HG02642 (cell line): ENCODE data around the gene KCNJ6.

Experiments
- ATAC-seq: cut with Tn5 transposase; IDR thresholded peaks from one replicate; pipeline ENCODE4 v1.9.1; 2021; ENCODE audit warnings: mild to moderate bottlenecking; ENCODE audit not compliant: unreplicated experiment, poor library complexity

The KCNJ6 gene

GRCh38 chr21:37907076-37907475 lies 9.2 kb downstream of the KCNJ6 start:
- no peak for ATAC-seq

GRCh38 chr21:37905291-37905690 lies 11.0 kb downstream of the KCNJ6 start:
- no peak for ATAC-seq

GRCh38 chr21:37904856-37905255 lies 11.4 kb downstream of the KCNJ6 start:
- ATAC-seq, result no peak

DNA sequence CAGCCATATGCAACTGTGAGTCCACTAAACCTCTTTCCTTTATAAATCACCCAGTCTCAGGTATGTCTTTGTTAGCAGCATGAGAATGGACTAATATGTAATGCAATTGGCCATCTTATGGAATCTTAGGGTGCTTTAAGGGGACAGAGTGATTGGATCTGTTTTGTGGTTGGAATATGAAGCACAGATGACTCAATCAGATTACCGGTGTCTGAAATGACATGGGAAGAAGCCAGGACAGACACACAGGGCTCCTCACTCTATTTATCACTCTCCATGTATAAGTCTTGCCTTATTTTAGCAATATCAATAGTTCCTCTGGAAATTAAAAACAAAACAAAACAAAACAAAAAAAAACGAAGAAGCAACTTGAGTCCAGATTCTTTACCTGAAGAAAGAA lies 12.9 kb downstream of the KCNJ6 start:
- no peak for ATAC-seq

DNA sequence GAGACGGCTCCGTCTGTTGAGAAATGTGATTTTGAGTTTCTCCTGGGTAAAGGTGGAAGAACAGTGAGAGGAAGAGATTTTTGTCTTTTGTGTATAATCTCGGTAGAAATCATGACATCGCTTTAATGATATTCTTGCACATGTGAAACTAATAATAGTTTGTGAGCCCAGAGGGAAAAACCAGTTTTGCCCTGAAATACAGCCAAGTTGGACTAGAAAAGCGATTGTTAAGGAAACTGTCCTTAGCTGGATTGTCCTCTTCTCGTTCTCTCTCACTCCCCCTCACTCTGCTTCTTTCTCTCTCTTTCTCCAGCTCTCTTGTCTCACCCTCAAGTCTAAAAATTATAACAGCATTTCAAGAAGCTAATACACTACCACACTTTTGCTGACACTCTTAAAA lies 17.1 kb downstream of the KCNJ6 start:
- ATAC-seq, result no peak

DNA sequence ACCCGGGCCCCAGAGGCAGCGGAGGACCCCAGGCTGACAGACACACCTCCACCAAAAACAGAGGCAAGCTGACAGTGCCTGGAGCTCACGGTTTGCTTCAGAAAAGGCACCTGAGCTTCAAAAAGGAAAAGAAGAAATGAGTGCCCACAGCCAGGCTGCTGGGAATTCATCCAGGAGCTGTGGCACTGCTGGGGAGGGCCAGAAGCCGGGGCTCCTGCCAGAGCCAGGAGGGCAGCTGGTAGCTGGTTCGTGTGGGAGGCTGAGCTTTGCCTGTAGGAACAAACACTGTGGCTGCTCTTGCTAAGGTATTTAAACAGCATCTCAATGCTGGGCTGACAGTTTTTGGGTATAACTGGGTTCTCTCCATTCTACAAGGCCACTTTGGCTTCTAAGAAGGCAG lies 19.5 kb downstream of the KCNJ6 start:
- no peak for ATAC-seq

GRCh38 chr21:37891972-37892371 lies 24.3 kb downstream of the KCNJ6 start:
- no peak for ATAC-seq

- ATAC-seq, result no peak
Measured at GRCh38 chr21:37888659-37889058, 27.6 kb downstream of the KCNJ6 start.

- ATAC-seq, result no peak
Measured at GRCh38 chr21:37886726-37887299, 29.4 kb downstream of the KCNJ6 start.

DNA sequence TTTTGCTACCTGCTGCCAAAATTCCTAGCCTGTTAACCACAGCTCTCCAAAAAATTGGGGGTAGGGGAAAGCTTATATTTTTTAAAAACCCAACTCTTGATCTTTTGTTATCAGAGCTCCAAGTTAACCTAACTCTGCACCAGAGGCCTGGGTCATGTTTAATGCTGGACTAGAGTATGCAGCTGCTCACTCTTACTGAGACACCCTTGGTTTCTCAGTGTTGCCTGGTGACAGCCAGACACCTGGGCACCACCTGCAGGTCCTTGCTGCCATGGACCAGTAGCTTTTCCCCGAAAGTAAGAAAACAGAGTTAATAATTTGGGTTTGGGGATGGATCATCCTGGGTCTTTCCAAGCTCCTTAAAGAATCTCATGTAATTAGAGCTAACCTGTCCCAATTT lies 30.1 kb downstream of the KCNJ6 start:
- no peak for ATAC-seq

- ATAC-seq, result no peak
Measured at GRCh38 chr21:37878946-37879660, 37.2 kb downstream of the KCNJ6 start.

GRCh38 chr21:37877888-37878684 lies 38.2 kb downstream of the KCNJ6 start:
- no peak for ATAC-seq

DNA sequence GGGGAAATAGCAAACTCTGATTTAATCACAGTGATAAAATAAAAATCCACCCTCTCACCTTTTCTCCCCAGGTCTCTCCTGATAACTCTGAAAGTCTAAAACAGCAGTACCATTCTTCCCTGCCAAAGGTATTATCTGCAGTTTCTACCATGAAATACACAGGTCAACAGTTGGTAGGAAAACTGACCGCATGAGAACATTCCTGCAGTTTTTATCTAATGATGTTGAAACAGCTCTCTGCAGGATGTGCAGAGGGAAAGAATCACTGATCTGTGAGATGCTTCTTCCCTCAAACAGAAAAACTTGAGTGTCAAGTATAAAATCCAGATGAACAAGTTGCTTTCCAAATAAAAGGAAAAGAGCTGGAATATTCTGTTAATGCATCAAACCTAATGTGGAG lies 39.1 kb downstream of the KCNJ6 start:
- no peak for ATAC-seq

GRCh38 chr21:37876561-37876960 lies 39.7 kb downstream of the KCNJ6 start:
- no peak for ATAC-seq

DNA sequence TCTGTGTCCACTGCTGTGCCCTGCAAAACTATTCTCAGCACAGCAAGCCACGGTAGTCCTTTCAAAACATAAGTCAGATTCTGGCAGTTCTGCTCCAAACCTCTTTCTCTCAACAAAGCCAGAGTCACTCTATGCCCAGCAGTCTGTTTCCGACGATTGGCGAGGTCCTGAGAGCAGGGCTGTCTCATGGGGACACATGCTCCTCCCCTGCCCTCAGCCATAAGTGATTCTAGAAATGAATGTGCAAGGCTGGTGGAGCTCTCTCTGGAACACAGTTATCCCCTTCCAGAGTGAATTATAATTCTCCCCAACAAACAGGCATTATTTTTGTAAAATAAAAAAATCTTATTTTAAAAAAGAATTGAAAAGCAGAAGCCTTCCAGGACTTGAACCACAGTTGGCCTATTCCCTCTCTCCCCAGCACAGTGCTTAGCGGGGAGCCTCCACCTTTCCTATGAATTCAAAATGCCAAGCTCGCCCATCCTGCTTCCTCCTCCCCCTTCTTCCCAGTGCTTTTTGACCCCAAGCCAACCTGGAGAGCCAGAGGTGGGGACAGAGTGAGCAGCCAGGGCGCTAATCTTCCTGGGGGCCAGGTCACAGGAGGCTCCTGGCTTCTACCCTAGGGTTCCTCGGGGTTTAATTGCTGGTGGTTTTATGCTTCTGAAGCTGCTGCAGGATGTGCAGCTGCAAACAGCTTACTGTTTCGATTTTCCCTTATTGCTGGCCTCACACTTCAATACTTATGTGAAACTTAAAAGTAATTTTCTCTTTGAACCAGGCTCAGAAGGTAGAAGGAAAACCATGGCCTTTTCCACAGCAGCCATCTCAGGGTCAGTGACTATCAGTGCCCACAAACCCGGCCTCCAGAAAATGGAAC lies 41.1 kb downstream of the KCNJ6 start:
- ATAC-seq, result no peak

DNA sequence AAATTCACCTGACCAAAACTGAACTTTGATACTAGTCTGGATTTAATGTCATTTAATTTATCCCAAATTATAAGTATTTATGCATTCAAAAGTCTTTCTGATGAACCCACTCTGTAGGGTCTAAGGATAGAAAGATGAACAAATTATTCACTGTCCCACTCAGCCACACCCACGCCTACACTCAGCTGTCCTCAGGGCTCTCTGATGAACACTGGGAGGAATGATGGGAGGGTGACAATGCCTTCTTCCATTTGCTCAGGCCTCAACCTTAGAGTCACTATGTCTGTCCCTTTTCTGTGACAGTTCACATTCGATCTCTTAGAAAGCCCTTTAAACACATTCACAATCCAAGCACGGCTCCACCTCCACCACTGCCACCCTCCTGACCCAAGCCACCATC lies 41.8 kb downstream of the KCNJ6 start:
- ATAC-seq, result no peak

- ATAC-seq, result no peak
Measured at GRCh38 chr21:37873655-37874054, 42.6 kb downstream of the KCNJ6 start.

- ATAC-seq, result no peak
Measured at GRCh38 chr21:37871121-37871862, 45.0 kb downstream of the KCNJ6 start.

- ATAC-seq, result no peak
Measured at GRCh38 chr21:37870221-37870620, 46.0 kb downstream of the KCNJ6 start.

GRCh38 chr21:37869661-37870060 lies 46.6 kb downstream of the KCNJ6 start:
- no peak for ATAC-seq
